Subcutaneous abdominal adipose tissue (tissue), 5 donors: ENCODE measurements around the gene MUC13.

Experiments
- H3K27ac ChIP-seq: one replicate; pipeline ENCODE4 v1.7.0; 2013; ENCODE audit warnings: low read depth, mild to moderate bottlenecking, inconsistent platforms, low read length, moderate library complexity
- H3K27me3 ChIP-seq, 5 donors: one replicate each; pipeline ENCODE4 v1.7.0; 2013; ENCODE audit warnings: low read length in 5 of 5, inconsistent platforms in 1 of 5; ENCODE audit not compliant: control insufficient read depth in 5 of 5, insufficient read depth in 4 of 5
- H3K36me3 ChIP-seq, 5 donors: one replicate each; pipeline ENCODE4 v1.7.0; 2013; ENCODE audit warnings: low read length in 5 of 5; ENCODE audit not compliant: control insufficient read depth in 5 of 5, insufficient read depth in 5 of 5
- H3K4me1 ChIP-seq, 5 donors: one replicate each; pipeline ENCODE4 v1.7.0; 2013; ENCODE audit warnings: low read length in 5 of 5, mild to moderate bottlenecking in 3 of 5, moderate library complexity in 1 of 5; ENCODE audit not compliant: control insufficient read depth in 5 of 5, insufficient read depth in 5 of 5
- H3K4me3 ChIP-seq, 5 donors: one replicate each; pipeline ENCODE4 v1.7.0; 2013; ENCODE audit warnings: low read length in 5 of 5, low read depth in 1 of 5
- H3K9ac ChIP-seq, 5 donors: one replicate each; pipeline ENCODE4 v1.7.0; 2013; ENCODE audit warnings: low read length in 5 of 5, mild to moderate bottlenecking in 4 of 5, moderate library complexity in 3 of 5
- H3K9me3 ChIP-seq, 5 donors: one replicate each; pipeline ENCODE4 v1.7.0; 2013; ENCODE audit warnings: low read length in 5 of 5; ENCODE audit not compliant: control insufficient read depth in 5 of 5
- donor health status: healthy.
- donor health status: healthy.
- donor health status: healthy.
- donor health status: healthy.
- donor health status: healthy.

The MUC13 gene

GRCh38 chr3:124928333-124929202 is 6.0 kb downstream of the MUC13 start:
- H3K4me1 ChIP-seq: peaks cover 0 to 2% (median 0%) of the 10 kb centered on the region in 5 donors

GRCh38 chr3:124927574-124928045 is 6.9 kb downstream of the MUC13 start:
- Histone ChIP-seq H3K36me3 (no peaks in the 10 kb centered on the region), H3K9me3 (no peaks in the 10 kb centered on the region), H3K4me1 (peaks cover 0 to 2% (median 0%) of the 10 kb centered on the region in 5 donors), H3K4me3 (no peak overlapping the region), H3K27ac (no peak overlapping the region), H3K9ac (no peak overlapping the region), H3K27me3 (no peaks in the 10 kb centered on the region)

More at GRCh38 chr3:124928333-124929202, 6.0 kb downstream of the MUC13 start:
- H3K4me3 ChIP-seq: no peak overlapping the region
- no peaks in the 10 kb centered on the region for H3K27me3 ChIP-seq
- H3K9ac ChIP-seq: no peak overlapping the region
- H3K9me3 ChIP-seq: no peaks in the 10 kb centered on the region
- H3K27ac ChIP-seq: no peak overlapping the region
- H3K36me3 ChIP-seq: no peaks in the 10 kb centered on the region

GRCh38 chr3:124926426-124927101 is 8.0 kb downstream of the MUC13 start:
- peaks cover 0 to 2% (median 0%) of the 10 kb centered on the region in 5 donors for H3K4me1 ChIP-seq
- no peak overlapping the region for H3K9ac ChIP-seq
- no peaks in the 10 kb centered on the region for H3K9me3 ChIP-seq
- H3K27ac ChIP-seq: no peak overlapping the region
- no peak overlapping the region for H3K4me3 ChIP-seq
- H3K36me3 ChIP-seq: no peaks in the 10 kb centered on the region
- H3K27me3 ChIP-seq: no peaks in the 10 kb centered on the region

GRCh38 chr3:124924741-124925140 is 9.8 kb downstream of the MUC13 start:
- no peak overlapping the region for H3K4me3 ChIP-seq
- no peaks in the 10 kb centered on the region for H3K36me3 ChIP-seq
- H3K27me3 ChIP-seq: no peaks in the 10 kb centered on the region
- H3K4me1 ChIP-seq: peaks cover 0 to 2% (median 0%) of the 10 kb centered on the region in 5 donors
- H3K27ac ChIP-seq: no peak overlapping the region
- no peak overlapping the region for H3K9ac ChIP-seq
- no peaks in the 10 kb centered on the region for H3K9me3 ChIP-seq

GRCh38 chr3:124923833-124924232 is 10.7 kb downstream of the MUC13 start:
- Histone ChIP-seq H3K9me3 (no peaks in the 10 kb centered on the region), H3K36me3 (no peaks in the 10 kb centered on the region), H3K27ac (no peak overlapping the region), H3K4me1 (peaks cover 0 to 2% (median 0%) of the 10 kb centered on the region in 5 donors), H3K27me3 (no peaks in the 10 kb centered on the region), H3K4me3 (no peak overlapping the region), H3K9ac (no peak overlapping the region)

GRCh38 chr3:124920718-124921117 is 13.8 kb downstream of the MUC13 start:
- Histone ChIP-seq H3K27me3 (no peaks in the 10 kb centered on the region), H3K4me1 (no peaks in the 10 kb centered on the region), H3K27ac (no peak overlapping the region), H3K36me3 (no peaks in the 10 kb centered on the region), H3K4me3 (no peak overlapping the region), H3K9me3 (no peaks in the 10 kb centered on the region), H3K9ac (no peak overlapping the region)

- no peaks in the 10 kb centered on the region for H3K4me1 ChIP-seq
- H3K4me3 ChIP-seq: no peak overlapping the region
- H3K9ac ChIP-seq: no peak overlapping the region
- H3K9me3 ChIP-seq: no peaks in the 10 kb centered on the region
- H3K27me3 ChIP-seq: no peaks in the 10 kb centered on the region
- H3K27ac ChIP-seq: no peak overlapping the region
- H3K36me3 ChIP-seq: no peaks in the 10 kb centered on the region
These were observed 14.8 kb downstream of the MUC13 start for GRCh38 chr3:124919756-124920155.

GRCh38 chr3:124918524-124918923 is 16.0 kb downstream of the MUC13 start:
- Histone ChIP-seq H3K27ac (no peak overlapping the region), H3K4me1 (no peaks in the 10 kb centered on the region), H3K27me3 (no peaks in the 10 kb centered on the region), H3K36me3 (no peaks in the 10 kb centered on the region), H3K9ac (no peak overlapping the region), H3K4me3 (no peak overlapping the region), H3K9me3 (no peaks in the 10 kb centered on the region)

GRCh38 chr3:124916837-124917409 is 17.6 kb downstream of the MUC13 start:
- Histone ChIP-seq H3K4me1 (no peaks in the 10 kb centered on the region), H3K27me3 (peaks cover 0 to 3% (median 0%) of the 10 kb centered on the region in 5 donors), H3K9me3 (no peaks in the 10 kb centered on the region), H3K9ac (no peak overlapping the region), H3K27ac (no peak overlapping the region), H3K4me3 (no peak overlapping the region), H3K36me3 (no peaks in the 10 kb centered on the region)

GRCh38 chr3:124915254-124915653 is 19.3 kb downstream of the MUC13 start:
- Histone ChIP-seq H3K27ac (no peak overlapping the region), H3K4me1 (peaks cover 0 to 6% (median 0%) of the 10 kb centered on the region in 5 donors), H3K4me3 (no peak overlapping the region), H3K9me3 (no peaks in the 10 kb centered on the region), H3K9ac (no peak overlapping the region), H3K27me3 (peaks cover 0 to 3% (median 0%) of the 10 kb centered on the region in 5 donors), H3K36me3 (no peaks in the 10 kb centered on the region)
